CD4-positive, alpha-beta T cell (primary cell): ENCODE measurements around the gene ANO4. TPM values are rescaled to one million over a fixed set of nuclear protein-coding genes. Genes with fewer than 3 reads are reported as not detected.

Experiments
- ATAC-seq: fragments of 200-7000 bp; cut with Tn5 transposase; one replicate; pipeline ENCODE4 v1.10.0; 2022; ENCODE audit warnings: mild to moderate bottlenecking; ENCODE audit not compliant: poor library complexity
- CTCF ChIA-PET: fragments of 350-600 bp; sonication (Branson Sonifier 250); formaldehyde crosslinking; loops from one replicate; lab custom pipeline; 2021; ENCODE audit warnings: antibody characterized with exemption, inconsistent platforms; lab: Charles Lee
- POLR2A ChIA-PET: fragments of 350-600 bp; sonication (Branson Sonifier 250); formaldehyde crosslinking; loops from one replicate; lab custom pipeline; 2021; ENCODE audit warnings: antibody characterized with exemption, inconsistent platforms; lab: Charles Lee
- DNase-seq, 14 experiments: peaks; one replicate each; pipeline ENCODE4 v3.0.0-alpha.2; 2013 to 2020; ENCODE audit warnings: mixed read lengths in 2 of 14
- H3K27ac ChIP-seq, 2 donors: one replicate each; pipeline versions ENCODE4 v1.5.1 to v1.7.0; 2013; ENCODE audit warnings: low read length in 2 of 2, low read depth in 1 of 2, mild to moderate bottlenecking in 1 of 2
- H3K27me3 ChIP-seq, 2 experiments: 1 replicate in 1 of 2; 2 replicates in 1 of 2; pipeline versions ENCODE4 v1.6.1 to v1.7.0; 2013; ENCODE audit warnings: low read length in 2 of 2, control low read depth in 1 of 2, mild to moderate bottlenecking in 1 of 2, moderate library complexity in 1 of 2; ENCODE audit not compliant: insufficient read depth in 2 of 2, control insufficient read depth in 1 of 2
- H3K36me3 ChIP-seq: one replicate; pipeline ENCODE4 v1.6.1; 2013; ENCODE audit warnings: low read length, control low read depth; ENCODE audit not compliant: insufficient read depth
- H3K4me1 ChIP-seq: one replicate; pipeline ENCODE4 v1.6.1; 2013; ENCODE audit warnings: low read length, control low read depth; ENCODE audit not compliant: insufficient read depth
- H3K4me3 ChIP-seq: one replicate; pipeline ENCODE4 v1.5.1; 2013; ENCODE audit warnings: mild to moderate bottlenecking, low read length, moderate library complexity
- H3K9me3 ChIP-seq, 2 experiments: 1 replicate in 1 of 2; 2 replicates in 1 of 2; pipeline versions ENCODE4 v1.6.1 to v1.7.0; 2013; ENCODE audit warnings: low read length in 2 of 2, mild to moderate bottlenecking in 2 of 2, control low read depth in 1 of 2, moderate library complexity in 1 of 2; ENCODE audit not compliant: control insufficient read depth in 1 of 2, insufficient read depth in 1 of 2
- H3K27ac Mint-ChIP-seq: one replicate; pipeline ENCODE4 v1.8.0; 2020; ENCODE audit warnings: mixed read lengths
- H3K27me3 Mint-ChIP-seq: one replicate; pipeline ENCODE4 v1.8.0; 2021; ENCODE audit warnings: mixed read lengths
- H3K36me3 Mint-ChIP-seq: one replicate; pipeline ENCODE4 v1.8.0; 2021; ENCODE audit warnings: low read depth, mixed read lengths
- H3K4me1 Mint-ChIP-seq: one replicate; pipeline ENCODE4 v1.8.0; 2021; ENCODE audit warnings: low read depth, mixed read lengths
- H3K4me3 Mint-ChIP-seq: one replicate; pipeline ENCODE4 v1.8.0; 2020; ENCODE audit warnings: mild to moderate bottlenecking, mixed read lengths
- H3K9me3 Mint-ChIP-seq: one replicate; pipeline ENCODE4 v1.8.0; 2020; ENCODE audit warnings: mixed read lengths
- CTCF ChIP-seq: fragments of 200-600 bp; IDR thresholded peaks from one replicate; pipeline ENCODE4 v1.8.0; 2022; ENCODE audit warnings: antibody characterized with exemption, mild to moderate bottlenecking
- intact Hi-C, 2 experiments: fragments of 100-400 bp; cut with DNase I in 1 of 2; cut with micrococcal nuclease in 1 of 2; formaldehyde crosslinking; loops; one replicate each; pipeline versions ENCODE4 v1.15.1 to v1.9.0; 2023 to 2025; cut with DNase I, micrococcal nuclease
- total RNA-seq, 174 experiments: library from RNA in 2 of 174; stranded (reverse) in 2 of 174; gene quantifications; one replicate each; pipeline ENCODE4 v1.2.3 and lab custom pipeline; 2021 to 2026

The ANO4 gene
- total RNA-seq, 2 experiments from 2014 or later: not detected

- no peaks in the 10 kb centered on the region for H3K4me1 Mint-ChIP-seq
- peaks cover 0 to 3% of the 10 kb centered on the region in 2 experiments for H3K9me3 ChIP-seq
- no peaks in the 10 kb centered on the region for H3K27me3 ChIP-seq
- no peaks in the 10 kb centered on the region for H3K4me1 ChIP-seq
- H3K27ac Mint-ChIP-seq: no peak overlapping the region
- no peaks in the 10 kb centered on the region for H3K36me3 ChIP-seq
- no peaks in the 10 kb centered on the region for H3K9me3 Mint-ChIP-seq
- ChIA-PET CTCF (no interaction called here), POLR2A (no interaction called here)
- H3K4me3 Mint-ChIP-seq: no peak overlapping the region
- H3K4me3 ChIP-seq: no peak overlapping the region
- DNase-seq: no peak
- peaks cover 22% of the 10 kb centered on the region for H3K27me3 Mint-ChIP-seq
- no peak for TF ChIP-seq CTCF
- H3K27ac ChIP-seq: no peak overlapping the region
- no peaks in the 10 kb centered on the region for H3K36me3 Mint-ChIP-seq
- ATAC-seq: no peak
- intact Hi-C loops: no loop called here
These were observed 3.9 kb downstream of the ANO4 start for GRCh38 chr12:100798286-100799160.

GRCh38 chr12:100799770-100800169 is 5.2 kb downstream of the ANO4 start:
- Histone ChIP-seq H3K4me3 (no peak overlapping the region), H3K36me3 (no peaks in the 10 kb centered on the region), H3K9me3 (peaks cover 0 to 3% of the 10 kb centered on the region in 2 experiments), H3K27ac (no peak overlapping the region), H3K4me1 (no peaks in the 10 kb centered on the region), H3K27me3 (no peaks in the 10 kb centered on the region)
- DNase-seq (no peak), ATAC-seq (no peak)
- no peak for TF ChIP-seq CTCF
- POLR2A ChIA-PET: no interaction called here
- Mint-ChIP-seq H3K9me3 (peaks cover 2% of the 10 kb centered on the region), H3K4me3 (no peak overlapping the region), H3K27ac (no peak overlapping the region), H3K27me3 (peaks cover 18% of the 10 kb centered on the region), H3K4me1 (no peaks in the 10 kb centered on the region), H3K36me3 (no peaks in the 10 kb centered on the region)
- intact Hi-C loops: no loop called here
- CTCF ChIA-PET: no interaction called here

GRCh38 chr12:100800723-100801122 is 6.1 kb downstream of the ANO4 start:
- H3K9me3 ChIP-seq: peaks cover 0 to 3% of the 10 kb centered on the region in 2 experiments
- DNase-seq (no peak), ATAC-seq (no peak)
- intact Hi-C loops: no loop called here
- ChIA-PET CTCF (no interaction called here), POLR2A (no interaction called here)
- H3K27ac ChIP-seq: no peak overlapping the region
- no peak for TF ChIP-seq CTCF
- Mint-ChIP-seq H3K36me3 (no peaks in the 10 kb centered on the region), H3K27me3 (peaks cover 8% of the 10 kb centered on the region), H3K4me1 (no peaks in the 10 kb centered on the region), H3K4me3 (no peak overlapping the region), H3K9me3 (peaks cover 3% of the 10 kb centered on the region), H3K27ac (no peak overlapping the region)
- H3K36me3 ChIP-seq: no peaks in the 10 kb centered on the region
- no peak overlapping the region for H3K4me3 ChIP-seq
- H3K4me1 ChIP-seq: no peaks in the 10 kb centered on the region
- no peaks in the 10 kb centered on the region for H3K27me3 ChIP-seq
